GM21381 (cell line): ENCODE data around the gene CETP.
"Not testable (repeated sequence)": the region's sequence is repeated elsewhere in the genome, so short reads cannot be mapped to it uniquely, and the experiment has no call there.

ENCODE experiments used
- ATAC-seq: cut with Tn5 transposase; IDR thresholded peaks from one replicate; pipeline ENCODE4 v1.9.1; 2021; ENCODE audit warnings: mild to moderate bottlenecking, moderate library complexity; ENCODE audit not compliant: unreplicated experiment

The CETP gene

GRCh38 chr16:56995136-56995805, 33.5 kb downstream of the CETP start:
- no peak for ATAC-seq

DNA sequence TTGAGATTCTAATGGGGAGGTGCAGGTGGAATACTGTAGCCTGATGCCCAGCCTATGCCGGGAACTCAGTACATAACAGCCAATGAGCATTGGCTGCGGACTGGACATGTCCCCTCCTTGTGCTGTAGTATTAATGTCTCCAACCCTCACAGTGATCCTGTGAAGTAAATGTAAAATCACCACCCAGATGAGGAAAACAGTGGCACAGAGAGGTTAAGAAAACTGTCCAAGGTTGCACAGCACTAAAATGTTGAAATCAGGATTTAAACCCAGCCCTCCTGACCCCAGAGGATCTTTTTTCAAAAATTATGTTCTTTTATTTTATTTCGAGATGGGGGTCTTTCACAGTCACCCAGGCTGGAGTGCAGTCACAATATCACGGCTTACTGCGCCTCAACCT, 35.5 kb downstream of the CETP start:
- ATAC-seq, result no peak

DNA sequence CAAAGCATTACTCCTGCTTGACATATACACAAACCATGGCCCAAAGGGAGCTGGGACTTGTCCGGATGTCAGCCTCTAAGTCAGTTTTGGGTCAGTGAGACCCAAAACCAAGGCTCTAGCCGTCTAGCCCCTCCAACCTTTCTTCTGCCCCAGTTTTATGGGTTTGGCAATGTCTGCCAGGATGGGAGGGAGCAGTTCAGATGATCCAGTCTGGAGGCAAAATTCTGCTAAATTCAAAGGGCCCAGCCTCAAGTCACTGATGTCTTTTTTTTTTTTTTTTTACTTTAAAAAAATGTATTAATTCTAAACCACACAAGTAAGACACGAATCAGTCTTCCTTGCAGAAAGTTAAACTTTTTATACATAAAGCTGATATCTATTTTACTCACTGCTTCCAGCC, 36.2 kb downstream of the CETP start:
- no peak for ATAC-seq

- no peak for ATAC-seq
Observed at GRCh38 chr16:56998352-56998751, 36.6 kb downstream of the CETP start.

DNA sequence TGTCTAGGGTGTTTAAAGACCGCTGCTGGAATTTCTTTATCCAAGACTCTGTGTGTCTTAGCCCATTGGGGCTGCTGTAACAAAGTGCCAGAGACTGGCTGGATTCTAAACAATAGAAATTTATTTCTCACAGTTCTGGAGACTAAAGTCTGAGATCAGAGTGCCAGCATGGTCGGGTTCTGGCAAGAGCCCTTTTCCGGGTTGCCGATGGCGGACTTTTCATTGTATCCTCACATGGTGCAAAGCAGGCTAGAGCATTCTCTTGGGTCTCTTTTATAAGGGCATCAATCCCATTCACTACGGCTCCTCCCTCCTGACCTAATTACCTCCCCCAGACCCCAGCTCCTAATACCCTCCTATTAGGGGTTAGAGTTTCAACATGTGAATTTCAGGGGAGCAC, 37.1 kb downstream of the CETP start:
- ATAC-seq, result no peak

GRCh38 chr16:56999409-57000270, 37.9 kb downstream of the CETP start:
- no peak for ATAC-seq

DNA sequence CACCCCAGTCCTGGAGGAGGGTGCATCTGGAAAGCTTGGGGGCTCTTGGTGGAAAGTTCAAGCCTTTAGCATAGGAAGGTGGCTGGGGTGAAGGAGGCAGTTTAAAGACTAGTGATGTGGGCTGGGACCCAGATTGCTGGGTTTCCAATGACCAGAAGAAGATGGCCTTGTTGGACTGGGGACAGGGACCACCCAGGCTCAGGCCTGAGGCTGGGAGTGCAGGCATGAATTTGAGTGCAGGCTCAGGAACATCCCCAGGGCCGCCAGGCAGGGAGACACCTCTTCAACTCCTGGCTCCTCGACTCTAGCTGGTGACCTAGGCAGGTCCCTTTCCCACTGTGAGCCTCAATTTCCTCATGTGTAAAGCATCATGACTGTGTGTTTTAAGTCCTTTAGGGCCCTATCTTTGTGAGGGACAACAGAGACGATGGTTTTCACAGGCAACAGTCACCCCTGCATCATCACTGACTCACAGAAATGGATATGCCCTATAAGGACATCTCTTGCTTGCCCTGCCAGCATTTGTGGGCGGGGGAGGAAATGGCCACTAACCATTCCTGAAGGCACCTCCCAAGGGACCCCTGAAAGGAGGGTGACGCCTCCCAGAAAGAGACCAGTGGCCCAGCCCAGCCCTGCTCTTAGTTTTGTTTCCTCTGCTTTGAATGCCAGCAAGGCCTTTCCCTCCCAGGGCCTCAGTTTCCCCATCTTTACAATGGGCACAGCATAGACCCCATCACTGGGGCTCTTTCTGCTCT, 38.7 kb downstream of the CETP start:
- peak; percentile 47 for ATAC-seq

- no peak for ATAC-seq
Observed at GRCh38 chr16:57001026-57001679, 39.4 kb downstream of the CETP start.

- ATAC-seq, result no peak
Observed at GRCh38 chr16:57003439-57004386, 42.0 kb downstream of the CETP start.

- ATAC-seq, result no peak
Observed at GRCh38 chr16:57004387-57005250, 42.9 kb downstream of the CETP start.

DNA sequence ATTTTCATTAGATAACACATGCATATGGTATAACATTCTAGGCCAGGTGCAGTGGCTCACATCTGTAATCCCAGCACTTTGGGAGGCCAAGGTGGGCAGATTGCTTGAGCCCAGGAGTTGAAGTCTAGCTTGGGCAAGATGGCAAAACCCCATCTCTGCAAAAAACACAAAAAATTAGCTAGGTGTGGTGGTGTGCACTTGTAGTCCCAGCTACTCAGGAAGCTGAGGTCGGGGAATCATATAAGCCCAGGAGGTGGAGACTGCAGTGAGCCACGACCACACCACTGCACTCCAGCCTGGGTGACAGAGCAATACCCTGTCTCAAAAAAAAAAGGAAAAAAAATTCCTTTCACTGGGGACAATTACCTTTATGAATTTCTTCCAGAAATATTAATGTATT, 43.8 kb downstream of the CETP start:
- ATAC-seq, result not testable (repeated sequence)

- ATAC-seq, result no peak
Observed at GRCh38 chr16:57007050-57007449, 45.3 kb downstream of the CETP start.

DNA sequence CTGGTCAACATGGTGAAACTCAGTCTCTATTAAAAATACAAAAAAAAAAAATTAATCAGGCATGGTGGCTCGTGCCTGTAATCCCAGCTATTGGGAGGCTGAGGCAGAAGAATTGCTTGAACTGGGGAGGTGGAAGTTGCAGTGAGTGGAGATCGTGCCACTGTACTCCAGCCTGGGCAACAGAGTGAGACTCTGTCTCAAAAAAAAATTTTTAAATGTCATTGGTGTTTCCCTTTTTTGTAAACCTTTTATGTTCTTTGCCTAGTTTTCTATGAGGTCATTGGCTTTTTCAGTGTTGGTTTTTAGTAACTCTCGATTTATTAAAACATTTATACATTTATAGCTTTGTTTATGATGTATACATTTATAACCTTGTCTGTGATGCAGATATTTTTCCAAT, 45.8 kb downstream of the CETP start:
- no peak for ATAC-seq

GRCh38 chr16:57008440-57008839, 46.7 kb downstream of the CETP start:
- ATAC-seq, result no peak

- ATAC-seq, result no peak
Observed at GRCh38 chr16:57009643-57010170, 48.0 kb downstream of the CETP start.

GRCh38 chr16:57012353-57012752, 50.6 kb downstream of the CETP start:
- no peak for ATAC-seq

- ATAC-seq, result no peak
Observed at GRCh38 chr16:57013229-57013628, 51.5 kb downstream of the CETP start.

DNA sequence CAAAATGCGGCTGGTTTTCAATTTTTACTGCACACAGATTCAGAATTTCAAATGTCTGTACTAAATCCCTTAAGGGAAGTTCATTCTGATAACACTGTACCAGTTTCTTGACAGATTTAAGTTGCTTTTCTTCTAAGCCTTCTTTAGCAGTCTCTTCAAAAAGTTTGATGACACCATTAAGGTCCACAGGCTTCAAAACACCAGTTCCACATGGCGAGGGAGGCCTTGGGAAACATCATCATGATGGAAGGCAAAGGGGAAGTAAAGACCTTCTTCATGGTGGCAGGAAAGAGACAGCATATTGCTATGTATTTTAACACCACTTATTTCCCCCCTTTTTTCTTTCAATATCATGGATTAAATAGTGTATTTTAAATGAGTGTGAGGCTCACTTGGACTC, 52.2 kb downstream of the CETP start:
- no peak for ATAC-seq

DNA sequence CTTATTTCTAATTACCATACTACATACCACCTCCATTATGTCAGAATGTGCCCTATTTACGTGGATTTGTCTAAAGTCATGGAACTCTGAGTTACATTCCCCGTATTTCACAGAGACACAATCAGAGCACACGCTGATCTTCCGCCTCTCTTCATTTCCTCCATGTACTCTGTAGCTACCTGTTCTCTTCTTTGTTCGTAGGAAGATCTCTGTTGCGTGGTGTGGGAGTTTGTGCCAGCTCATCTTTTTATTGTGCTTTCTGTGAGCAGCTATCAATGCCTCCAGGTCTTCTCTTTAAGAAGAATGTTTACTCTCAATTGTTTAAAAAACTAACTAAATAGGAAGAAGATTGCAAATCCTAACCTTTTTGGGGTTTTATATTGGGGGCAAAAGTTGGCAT, 54.6 kb downstream of the CETP start:
- no peak for ATAC-seq
